IgD-negative memory B cell (primary cell): ENCODE results near the gene CTDP1. TPM values are rescaled to one million over a fixed set of nuclear protein-coding genes. Genes with fewer than 3 reads are reported as not detected.

Experiments used
- H3K27ac Mint-ChIP-seq, 3 donors: one replicate each; pipeline ENCODE4 v1.8.0; 2020 to 2022; ENCODE audit warnings: mild to moderate bottlenecking in 3 of 3, mixed read lengths in 3 of 3, moderate library complexity in 1 of 3
- H3K27me3 Mint-ChIP-seq: one replicate; pipeline ENCODE4 v1.8.0; 2021; ENCODE audit warnings: mixed read lengths
- H3K36me3 Mint-ChIP-seq: one replicate; pipeline ENCODE4 v1.8.0; 2020; ENCODE audit warnings: mild to moderate bottlenecking, mixed read lengths
- H3K4me1 Mint-ChIP-seq, 3 donors: one replicate each; pipeline ENCODE4 v1.8.0; 2020 to 2022; ENCODE audit warnings: mixed read lengths in 3 of 3, mild to moderate bottlenecking in 1 of 3
- H3K4me3 Mint-ChIP-seq, 4 donors: one replicate each; pipeline ENCODE4 v1.8.0; 2020 to 2022; ENCODE audit warnings: mild to moderate bottlenecking in 4 of 4, mixed read lengths in 4 of 4, moderate library complexity in 3 of 4
- H3K9me3 Mint-ChIP-seq, 3 donors: one replicate each; pipeline ENCODE4 v1.8.0; 2020 to 2021; ENCODE audit warnings: mixed read lengths in 3 of 3, mild to moderate bottlenecking in 1 of 3
- polyA plus RNA-seq: library from polyadenylated mRNA; unstranded; fragments of 300-500 nt; fragmentation: Illumina TruSeq; gene quantifications from one replicate; pipeline ENCODE4 v1.2.3, GENCODE V29; 2021

The CTDP1 gene
- polyA plus RNA-seq, 1 donor from 2014 or later, result 12.1 TPM

DNA sequence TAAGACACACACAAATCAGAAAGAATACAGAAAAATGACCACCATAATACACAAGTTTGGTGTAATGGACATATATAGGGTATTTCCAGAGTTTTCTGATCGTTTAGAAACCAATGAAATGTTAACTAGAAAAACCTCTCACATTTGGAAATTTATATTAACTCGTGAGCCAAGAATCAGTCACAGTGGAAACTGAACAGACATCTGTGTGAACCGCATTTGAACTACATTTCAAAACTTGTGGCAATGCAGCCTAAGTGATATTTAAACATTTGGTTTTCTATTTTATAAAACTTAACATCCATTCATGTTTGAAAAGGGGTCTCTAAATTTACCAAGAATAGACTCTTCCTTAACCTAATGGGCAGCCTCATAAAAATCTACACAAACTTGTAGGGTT, 89.1 kb downstream of the CTDP1 start:
- Mint-ChIP-seq H3K4me1 (peaks cover 0 to 3% (median 0%) of the 10 kb centered on the region in 3 donors), H3K4me3 (no peak overlapping the region), H3K36me3 (no peaks in the 10 kb centered on the region), H3K9me3 (peaks cover 6 to 16% (median 14%) of the 10 kb centered on the region in 3 donors), H3K27ac (no peak overlapping the region), H3K27me3 (peaks cover 10% of the 10 kb centered on the region)

DNA sequence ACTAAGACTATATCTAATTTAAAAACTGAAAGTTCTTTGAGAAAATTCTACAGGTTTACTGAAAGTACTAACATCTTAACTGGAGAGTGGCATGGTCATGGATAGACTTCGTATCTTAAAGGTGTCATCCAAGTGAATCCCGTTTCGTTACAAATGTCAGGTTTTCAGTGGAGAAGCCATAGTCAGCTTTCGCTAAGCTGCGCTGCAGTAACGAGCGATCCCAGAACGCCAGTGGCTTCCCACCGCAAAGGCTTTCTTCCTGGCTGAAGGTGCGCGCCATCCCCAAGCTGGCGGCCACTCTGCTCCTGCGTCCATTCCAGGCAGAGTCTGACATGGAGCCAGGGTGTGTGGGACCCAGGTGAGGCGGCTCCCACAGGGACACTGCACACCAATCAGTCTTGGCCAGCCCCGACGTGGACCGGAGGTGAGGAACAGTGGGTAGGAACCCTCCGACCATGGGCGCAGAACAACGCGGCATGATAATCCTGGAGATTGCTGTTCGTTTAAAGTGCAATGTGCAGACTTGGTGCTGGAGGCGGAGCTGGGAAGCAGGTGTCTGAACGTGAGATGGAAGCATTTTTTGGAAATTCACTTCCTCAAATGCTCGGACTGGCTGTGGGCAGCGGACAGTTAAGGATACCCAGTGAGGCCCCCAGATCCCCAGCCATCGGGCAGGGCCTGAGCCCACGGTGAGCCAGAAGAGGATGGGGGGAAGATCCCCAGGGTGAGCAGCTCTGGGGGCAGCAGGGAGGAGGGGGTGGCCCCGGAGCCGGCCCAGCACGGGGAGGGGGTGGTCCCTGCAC, 90.3 kb downstream of the CTDP1 start:
- peak overlapping the region in 1 of 3 donors; percentile 16 for H3K27ac Mint-ChIP-seq
- H3K36me3 Mint-ChIP-seq, result no peaks in the 10 kb centered on the region
- H3K27me3 Mint-ChIP-seq, result peaks cover 16% of the 10 kb centered on the region
- peaks cover 0 to 3% (median 0%) of the 10 kb centered on the region in 3 donors for H3K4me1 Mint-ChIP-seq
- H3K4me3 Mint-ChIP-seq, result no peak overlapping the region
- H3K9me3 Mint-ChIP-seq, result peaks cover 6 to 18% (median 14%) of the 10 kb centered on the region in 3 donors

DNA sequence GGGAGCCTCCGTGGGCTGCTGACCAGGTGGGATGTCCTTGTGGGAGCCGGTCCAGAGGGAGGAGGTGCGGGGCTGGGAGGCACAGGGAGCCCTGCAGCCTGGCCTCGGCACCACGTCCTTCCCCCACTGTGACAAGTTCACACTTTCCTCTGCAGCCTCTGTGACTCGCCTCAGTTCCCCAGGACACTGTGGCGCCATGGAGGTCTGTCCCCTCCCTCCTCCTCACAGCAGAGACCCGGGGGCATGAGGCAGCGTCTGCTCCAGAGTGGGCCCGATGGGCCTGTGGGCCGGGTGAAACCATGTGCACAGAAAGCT, 90.9 kb downstream of the CTDP1 start:
- H3K36me3 Mint-ChIP-seq, result no peaks in the 10 kb centered on the region
- peaks cover 16% of the 10 kb centered on the region for H3K27me3 Mint-ChIP-seq

DNA sequence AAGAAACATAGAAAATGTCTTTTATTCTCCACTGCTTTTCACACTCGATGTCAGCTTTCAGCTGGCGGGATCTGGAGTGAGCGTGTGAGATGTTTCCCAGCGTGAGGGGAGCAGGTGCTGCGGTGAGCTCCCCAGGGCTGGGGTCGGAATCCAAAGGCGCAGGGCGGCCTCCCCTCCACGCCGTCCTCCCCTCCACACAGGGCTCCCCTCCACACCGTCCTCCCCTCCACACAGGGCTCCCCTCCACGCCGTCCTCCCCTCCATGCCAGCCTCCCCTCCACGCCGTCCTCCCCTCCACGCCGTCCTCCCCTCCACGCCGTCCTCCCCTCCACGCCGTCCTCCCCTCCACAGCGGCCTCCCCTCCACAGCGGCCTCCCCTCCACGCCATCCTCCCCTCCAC, 91.2 kb downstream of the CTDP1 start:
- peaks cover 16% of the 10 kb centered on the region for H3K27me3 Mint-ChIP-seq
- H3K4me3 Mint-ChIP-seq, result peak overlapping the region in 1 of 4 donors; percentile 54
- H3K36me3 Mint-ChIP-seq, result no peaks in the 10 kb centered on the region
- peaks cover 0 to 3% (median 0%) of the 10 kb centered on the region in 3 donors for H3K4me1 Mint-ChIP-seq
- no peak overlapping the region for H3K27ac Mint-ChIP-seq
- H3K9me3 Mint-ChIP-seq, result peaks cover 6 to 18% (median 14%) of the 10 kb centered on the region in 3 donors

More for the DNA sequence above, 90.9 kb downstream of the CTDP1 start:
- Mint-ChIP-seq H3K9me3 (peaks cover 6 to 18% (median 14%) of the 10 kb centered on the region in 3 donors), H3K4me1 (peaks cover 0 to 3% (median 0%) of the 10 kb centered on the region in 3 donors), H3K27ac (no peak overlapping the region), H3K4me3 (peak overlapping the region in 1 of 4 donors; percentile 54)

DNA sequence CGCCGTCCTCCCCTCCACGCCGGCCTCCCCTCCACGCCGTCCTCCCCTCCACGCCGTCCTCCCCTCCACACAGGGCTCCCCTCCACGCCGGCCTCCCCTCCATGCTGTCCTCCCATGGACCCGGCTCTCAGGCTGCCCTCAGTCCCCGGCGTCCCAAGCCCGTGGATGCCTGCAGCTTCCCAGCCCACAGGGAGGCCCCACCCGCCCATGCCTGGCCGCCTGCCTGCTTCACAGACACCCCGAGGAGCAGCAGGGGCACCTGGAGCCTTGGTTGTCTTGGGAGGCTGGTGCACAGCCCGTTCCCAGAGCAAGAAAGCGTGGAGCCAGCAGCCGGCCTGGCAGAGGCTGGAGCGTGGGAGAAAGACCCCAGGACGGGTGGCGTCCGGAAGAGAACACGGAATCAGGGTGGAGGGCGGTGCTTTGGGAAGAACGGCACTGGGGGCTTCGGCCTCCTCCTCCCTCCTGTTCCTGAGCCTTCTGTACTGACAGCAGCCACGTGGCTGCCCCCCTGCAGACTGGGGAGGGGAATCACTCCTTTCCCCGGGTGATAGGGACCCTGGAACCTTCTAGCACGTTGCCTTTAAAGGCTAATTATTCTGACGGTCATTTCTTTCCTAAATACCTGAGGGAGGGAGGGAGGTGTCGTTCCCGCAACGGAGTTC, 92.0 kb downstream of the CTDP1 start:
- H3K9me3 Mint-ChIP-seq, result peaks cover 6 to 18% (median 14%) of the 10 kb centered on the region in 3 donors
- H3K4me1 Mint-ChIP-seq, result peaks cover 0 to 3% (median 0%) of the 10 kb centered on the region in 3 donors
- H3K27ac Mint-ChIP-seq, result no peak overlapping the region
- H3K36me3 Mint-ChIP-seq, result no peaks in the 10 kb centered on the region
- H3K27me3 Mint-ChIP-seq, result peaks cover 17% of the 10 kb centered on the region
- no peak overlapping the region for H3K4me3 Mint-ChIP-seq

DNA sequence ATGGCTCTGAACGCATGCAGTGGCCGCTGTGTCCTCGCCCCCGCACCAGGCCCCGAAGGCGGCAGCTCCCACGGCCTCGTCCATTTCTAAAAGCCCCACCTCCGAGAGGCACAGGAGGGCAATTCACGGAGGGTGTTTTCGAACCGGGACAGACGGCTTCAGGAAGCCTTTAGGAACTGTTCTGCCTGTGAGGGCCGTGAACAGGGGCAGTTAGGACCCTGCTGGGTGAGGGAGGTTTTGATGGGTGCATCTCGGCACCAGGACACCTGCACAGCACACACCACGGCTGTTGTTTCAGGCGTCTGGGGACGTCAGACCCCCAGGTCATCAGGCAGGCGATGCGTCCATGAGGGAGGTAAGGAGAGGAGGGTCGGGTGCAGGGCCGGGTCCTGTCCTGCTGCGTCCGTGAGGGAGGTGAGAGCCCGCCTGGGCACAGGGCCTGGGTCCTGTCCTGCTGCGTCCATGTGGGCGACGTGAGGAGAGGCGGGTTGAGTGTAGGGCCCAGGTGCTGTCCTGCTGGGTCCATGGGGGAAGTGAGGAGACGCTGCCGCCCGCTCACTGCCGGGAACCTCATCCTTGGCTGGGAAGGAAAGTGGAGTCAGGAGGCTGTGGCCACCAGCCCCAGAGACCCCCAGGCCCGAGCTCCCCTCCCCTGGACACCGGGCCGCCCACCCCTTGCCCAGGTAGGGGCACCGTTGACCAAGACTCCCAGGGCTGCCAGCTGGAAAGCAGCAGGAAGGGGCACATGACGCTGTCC, 92.7 kb downstream of the CTDP1 start:
- Mint-ChIP-seq H3K27ac (no peak overlapping the region), H3K4me3 (no peak overlapping the region), H3K27me3 (peaks cover 17% of the 10 kb centered on the region), H3K36me3 (no peaks in the 10 kb centered on the region), H3K4me1 (peaks cover 0 to 3% (median 0%) of the 10 kb centered on the region in 3 donors), H3K9me3 (peaks cover 4 to 24% (median 12%) of the 10 kb centered on the region in 3 donors)

DNA sequence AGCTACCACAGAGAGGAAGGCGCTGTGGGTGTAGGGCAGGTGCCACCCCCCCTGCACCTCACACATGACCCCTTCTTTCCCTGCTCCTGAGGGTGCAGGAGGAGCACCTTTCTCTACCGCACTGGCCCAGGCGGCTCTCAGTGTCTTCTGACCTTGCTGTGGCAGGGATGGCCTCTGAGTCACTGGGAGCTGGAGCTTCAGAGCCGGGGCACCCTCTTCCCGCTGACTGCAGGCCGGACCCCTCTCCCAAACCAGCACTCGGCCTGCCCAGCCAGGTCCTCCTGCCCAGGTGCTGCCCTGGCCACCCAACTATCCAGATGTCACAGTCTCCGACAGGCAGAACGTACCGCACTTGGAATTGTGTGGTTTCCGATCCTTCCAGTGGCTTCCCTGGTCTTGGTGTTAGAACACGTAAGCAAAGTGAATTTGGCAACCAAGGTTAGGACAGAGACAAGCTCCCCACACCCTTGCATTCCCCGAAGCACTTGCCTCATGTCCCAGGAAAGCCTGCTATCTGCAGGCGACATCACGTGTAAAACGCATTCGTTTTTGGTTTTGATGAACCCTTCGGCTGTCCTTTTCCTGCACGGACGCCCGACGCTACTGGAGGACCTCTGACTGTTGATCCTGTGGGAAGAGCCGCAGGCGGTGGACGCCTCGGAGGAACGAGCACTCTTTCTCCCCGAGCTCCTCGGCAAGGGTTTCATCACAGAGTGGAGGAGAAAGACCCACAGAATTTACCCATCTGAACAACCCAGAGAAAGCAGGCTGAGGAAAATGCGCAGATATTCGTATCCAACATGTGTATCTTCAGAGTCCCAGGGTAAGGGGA, 93.5 kb downstream of the CTDP1 start:
- H3K36me3 Mint-ChIP-seq, result no peaks in the 10 kb centered on the region
- H3K9me3 Mint-ChIP-seq, result peaks cover 0 to 21% (median 4%) of the 10 kb centered on the region in 3 donors
- H3K4me1 Mint-ChIP-seq, result peaks cover 0 to 3% (median 0%) of the 10 kb centered on the region in 3 donors
- no peak overlapping the region for H3K4me3 Mint-ChIP-seq
- H3K27ac Mint-ChIP-seq, result no peak overlapping the region
- H3K27me3 Mint-ChIP-seq, result peaks cover 23% of the 10 kb centered on the region

DNA sequence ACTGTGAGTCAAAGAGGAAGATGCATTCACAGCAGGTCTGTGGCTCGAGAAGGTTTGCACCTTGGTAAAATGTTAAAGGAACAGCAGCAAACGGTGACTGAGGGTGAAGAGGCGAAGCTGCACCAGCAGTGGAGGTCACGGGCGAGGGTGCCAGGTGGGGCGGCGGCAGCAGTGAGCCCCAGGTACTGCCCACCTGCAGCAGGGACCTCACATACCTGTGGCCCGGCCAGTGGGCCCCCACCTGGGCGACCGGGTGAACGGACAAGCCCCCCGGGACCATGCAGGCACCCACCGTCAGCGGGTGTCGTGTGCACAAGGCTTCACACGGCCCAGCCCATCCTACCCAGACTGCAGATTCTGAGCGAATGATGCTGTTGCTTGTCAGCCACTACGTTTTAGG, 94.5 kb downstream of the CTDP1 start:
- no peak overlapping the region for H3K4me3 Mint-ChIP-seq
- no peak overlapping the region for H3K27ac Mint-ChIP-seq
- peaks cover 27% of the 10 kb centered on the region for H3K27me3 Mint-ChIP-seq
- peaks cover 0 to 14% (median 0%) of the 10 kb centered on the region in 3 donors for H3K9me3 Mint-ChIP-seq
- no peaks in the 10 kb centered on the region for H3K36me3 Mint-ChIP-seq
- peaks cover 0 to 3% (median 0%) of the 10 kb centered on the region in 3 donors for H3K4me1 Mint-ChIP-seq

DNA sequence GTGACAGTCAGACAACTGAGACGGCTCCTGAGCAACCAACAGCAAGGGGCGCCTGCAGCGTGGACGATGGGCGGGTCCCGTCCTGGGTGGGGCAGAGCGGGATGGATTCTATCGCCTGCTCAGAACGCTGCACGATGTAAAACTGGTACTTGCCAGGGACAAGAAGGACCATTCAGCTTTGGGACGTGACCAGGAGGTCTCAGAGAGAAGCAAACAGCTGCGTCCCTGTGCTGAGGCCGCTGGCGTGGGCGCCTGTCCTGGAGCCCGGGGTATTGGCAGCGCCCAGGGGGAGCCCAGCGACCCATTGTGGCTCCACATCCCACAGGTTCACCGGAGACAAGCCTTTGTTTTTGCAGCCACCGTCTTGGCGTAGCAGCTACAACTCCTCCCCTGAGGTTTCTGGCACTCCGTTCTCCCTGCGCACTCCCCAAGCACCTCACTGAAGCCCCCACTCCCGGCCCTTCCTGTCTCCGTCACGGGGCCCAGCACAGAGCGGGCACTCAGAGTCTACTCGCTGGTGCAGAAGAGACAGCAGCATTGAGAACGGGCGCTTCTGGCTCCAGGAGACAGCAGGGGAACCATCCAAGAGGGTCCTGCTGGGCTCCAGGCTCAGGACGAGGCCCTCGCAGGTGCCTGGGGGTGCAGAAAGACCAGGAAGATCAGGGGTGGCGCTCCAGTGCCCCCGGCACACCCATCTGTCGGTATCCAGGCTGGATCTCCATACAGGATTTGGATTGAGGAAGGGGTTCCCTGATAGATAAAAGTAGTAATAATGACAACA, 96.0 kb downstream of the CTDP1 start:
- Mint-ChIP-seq H3K36me3 (no peaks in the 10 kb centered on the region), H3K4me1 (peaks cover 0 to 2% (median 0%) of the 10 kb centered on the region in 3 donors), H3K27ac (peak overlapping the region in 2 of 3 donors; percentile 46 to 53), H3K9me3 (peaks cover 0 to 8% (median 0%) of the 10 kb centered on the region in 3 donors), H3K27me3 (peaks cover 27% of the 10 kb centered on the region), H3K4me3 (no peak overlapping the region)

DNA sequence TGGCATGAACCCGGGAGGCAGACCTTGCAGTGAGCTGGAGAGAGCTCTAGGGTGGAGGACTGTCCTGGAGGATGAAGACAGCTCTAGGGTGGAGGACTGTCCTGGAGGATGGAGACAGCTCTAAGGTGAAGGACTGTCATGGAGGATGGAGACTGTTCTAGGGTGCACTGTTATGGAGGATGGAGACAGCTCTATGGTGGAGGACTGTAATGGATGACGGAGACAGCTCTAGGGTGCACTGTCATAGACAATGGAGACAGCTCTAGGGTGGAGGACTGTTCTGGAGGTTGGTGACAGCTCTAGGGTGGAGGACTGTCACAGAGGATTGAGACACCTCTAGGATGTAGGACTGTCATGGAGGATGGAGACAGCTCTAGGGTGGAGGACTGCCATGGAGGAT, 97.1 kb downstream of the CTDP1 start:
- H3K4me3 Mint-ChIP-seq, result no peak overlapping the region
- H3K27me3 Mint-ChIP-seq, result peaks cover 32% of the 10 kb centered on the region
- no peaks in the 10 kb centered on the region for H3K36me3 Mint-ChIP-seq
- H3K4me1 Mint-ChIP-seq, result peaks cover 0 to 2% (median 0%) of the 10 kb centered on the region in 3 donors
- H3K27ac Mint-ChIP-seq, result no peak overlapping the region
- peaks cover 0 to 8% (median 0%) of the 10 kb centered on the region in 3 donors for H3K9me3 Mint-ChIP-seq

DNA sequence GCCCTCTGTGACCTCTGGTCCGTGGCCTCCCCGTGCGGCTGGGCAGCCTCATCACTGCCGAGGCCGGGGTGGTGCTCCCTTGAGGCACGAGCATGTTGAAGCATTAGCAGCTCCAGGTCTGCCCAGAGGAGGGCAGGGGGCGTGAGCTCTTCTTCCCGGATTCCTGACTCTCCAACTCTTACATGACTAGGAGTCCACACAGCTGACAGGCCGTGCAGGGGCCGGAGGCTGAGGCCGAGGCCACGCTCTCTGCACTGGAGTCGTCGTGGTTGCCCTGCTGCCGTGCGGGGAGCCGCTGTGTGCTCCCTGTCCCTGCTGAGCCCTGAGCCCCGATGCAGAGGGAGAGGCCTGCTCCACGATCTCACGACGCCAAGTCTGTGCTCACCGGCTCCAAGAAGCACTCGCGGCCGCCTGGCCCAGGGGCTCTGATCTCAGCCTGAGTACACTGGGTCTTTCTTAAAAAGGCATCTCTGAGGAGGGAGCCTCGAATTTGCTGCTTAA, 98.7 kb downstream of the CTDP1 start:
- no peaks in the 10 kb centered on the region for H3K4me1 Mint-ChIP-seq
- H3K27me3 Mint-ChIP-seq, result peaks cover 27% of the 10 kb centered on the region
- H3K27ac Mint-ChIP-seq, result peak overlapping the region in 1 of 3 donors; percentile 47
- H3K9me3 Mint-ChIP-seq, result peaks cover 0 to 8% (median 0%) of the 10 kb centered on the region in 3 donors
- no peak overlapping the region for H3K4me3 Mint-ChIP-seq
- no peaks in the 10 kb centered on the region for H3K36me3 Mint-ChIP-seq

DNA sequence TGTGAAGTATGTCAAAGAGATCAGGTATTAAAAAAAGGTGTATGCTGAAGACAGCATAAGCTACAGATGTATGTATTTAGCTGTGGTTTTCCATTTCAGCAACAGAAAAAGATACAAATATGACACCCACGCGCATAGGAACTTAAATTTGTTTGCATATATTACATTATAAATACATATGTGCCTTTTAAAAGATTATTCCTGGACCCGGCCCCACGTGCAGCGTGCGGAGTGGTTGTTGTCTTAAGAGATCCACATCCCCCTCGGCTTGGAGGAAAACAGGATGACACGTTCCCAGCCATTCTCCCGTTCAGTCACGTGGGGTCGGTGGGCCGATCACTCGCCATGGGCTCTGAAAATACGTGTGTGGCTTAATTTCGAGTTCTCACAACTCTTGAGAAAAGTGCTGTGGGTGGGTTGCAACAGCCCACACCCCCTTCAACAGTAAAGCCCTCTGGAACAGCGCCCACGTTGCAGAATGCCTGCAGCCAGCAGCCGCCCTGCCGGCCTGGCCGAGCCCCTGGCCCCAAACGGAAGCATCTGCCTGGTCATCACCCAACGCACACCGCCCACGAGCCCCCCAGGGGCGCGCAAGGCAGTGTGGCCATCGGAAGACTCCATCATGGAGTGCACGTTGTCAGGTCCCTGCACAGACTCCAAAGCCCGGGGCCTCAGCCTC, 99.6 kb downstream of the CTDP1 start:
- no peaks in the 10 kb centered on the region for H3K4me1 Mint-ChIP-seq
- H3K27ac Mint-ChIP-seq, result no peak overlapping the region
- no peaks in the 10 kb centered on the region for H3K36me3 Mint-ChIP-seq
- H3K4me3 Mint-ChIP-seq, result no peak overlapping the region
- peaks cover 0 to 8% (median 0%) of the 10 kb centered on the region in 3 donors for H3K9me3 Mint-ChIP-seq
- peaks cover 26% of the 10 kb centered on the region for H3K27me3 Mint-ChIP-seq

DNA sequence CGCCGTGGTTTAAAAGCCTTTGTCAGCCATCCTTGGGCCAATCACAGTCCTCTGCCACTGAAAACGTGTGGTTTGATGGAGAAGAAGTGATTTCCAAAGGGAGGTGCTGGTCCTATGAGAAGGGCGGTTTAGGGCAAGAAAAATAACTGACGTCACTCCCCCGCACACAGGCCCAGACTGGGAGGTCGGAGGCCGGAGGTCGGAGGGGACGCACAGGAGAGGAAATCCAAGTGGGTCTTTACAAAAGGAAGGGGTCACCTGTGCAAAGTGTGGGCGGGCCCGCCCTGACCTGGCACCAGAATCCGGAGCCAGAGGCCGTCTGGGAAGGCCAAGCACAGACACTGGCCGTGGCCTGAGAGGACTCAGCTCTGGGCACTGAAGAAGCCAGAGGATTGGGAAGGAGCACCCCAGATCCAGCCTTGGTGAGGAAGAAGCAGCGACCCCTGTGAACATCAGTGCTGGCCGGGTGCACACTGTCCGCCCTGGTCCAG, 100.1 kb downstream of the CTDP1 start:
- Mint-ChIP-seq H3K36me3 (no peaks in the 10 kb centered on the region), H3K9me3 (peaks cover 0 to 8% (median 0%) of the 10 kb centered on the region in 3 donors), H3K4me3 (no peak overlapping the region), H3K27me3 (peaks cover 23% of the 10 kb centered on the region), H3K4me1 (peaks cover 0 to 2% (median 0%) of the 10 kb centered on the region in 3 donors), H3K27ac (no peak overlapping the region)
